ENCODE measurements around the gene NTM. TPM values are rescaled to one million over a fixed set of nuclear protein-coding genes. Genes with fewer than 3 reads are reported as not detected.

Gene NTM
- total RNA-seq, 1 donor from 2014 or later: not detected

- intact Hi-C loops (cut with micrococcal nuclease): no loop called here
- Mint-ChIP-seq H3K27ac (no peak overlapping the region), H3K4me1 (no peaks in the 10 kb centered on the region), H3K27me3 (no peaks in the 10 kb centered on the region), H3K4me3 (no peak overlapping the region), H3K36me3 (ENCODE audit: low read depth) (no peaks in the 10 kb centered on the region), H3K9me3 (no peaks in the 10 kb centered on the region)
- DNase-seq: no peak
- no peak for ATAC-seq (ENCODE audit: low read depth)
- ChIA-PET POLR2A (no interaction called here), CTCF (no interaction called here)
- TF ChIP-seq, protein P1, sequence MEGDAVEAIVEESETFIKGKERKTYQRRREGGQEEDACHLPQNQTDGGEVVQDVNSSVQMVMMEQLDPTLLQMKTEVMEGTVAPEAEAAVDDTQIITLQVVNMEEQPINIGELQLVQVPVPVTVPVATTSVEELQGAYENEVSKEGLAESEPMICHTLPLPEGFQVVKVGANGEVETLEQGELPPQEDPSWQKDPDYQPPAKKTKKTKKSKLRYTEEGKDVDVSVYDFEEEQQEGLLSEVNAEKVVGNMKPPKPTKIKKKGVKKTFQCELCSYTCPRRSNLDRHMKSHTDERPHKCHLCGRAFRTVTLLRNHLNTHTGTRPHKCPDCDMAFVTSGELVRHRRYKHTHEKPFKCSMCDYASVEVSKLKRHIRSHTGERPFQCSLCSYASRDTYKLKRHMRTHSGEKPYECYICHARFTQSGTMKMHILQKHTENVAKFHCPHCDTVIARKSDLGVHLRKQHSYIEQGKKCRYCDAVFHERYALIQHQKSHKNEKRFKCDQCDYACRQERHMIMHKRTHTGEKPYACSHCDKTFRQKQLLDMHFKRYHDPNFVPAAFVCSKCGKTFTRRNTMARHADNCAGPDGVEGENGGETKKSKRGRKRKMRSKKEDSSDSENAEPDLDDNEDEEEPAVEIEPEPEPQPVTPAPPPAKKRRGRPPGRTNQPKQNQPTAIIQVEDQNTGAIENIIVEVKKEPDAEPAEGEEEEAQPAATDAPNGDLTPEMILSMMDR (IDR thresholded peaks at IDR 0.05): no peak
These were observed 729.3 kb downstream of the NTM start for GRCh38 chr11:132099692-132100091.

GRCh38 chr11:132100583-132100982 lies 730.2 kb downstream of the NTM start:
- DNase-seq (no peak), ATAC-seq (ENCODE audit: low read depth) (no peak)
- intact Hi-C loops (cut with micrococcal nuclease): no loop called here
- Mint-ChIP-seq H3K27me3 (no peaks in the 10 kb centered on the region), H3K27ac (no peak overlapping the region), H3K4me1 (no peaks in the 10 kb centered on the region), H3K36me3 (ENCODE audit: low read depth) (no peaks in the 10 kb centered on the region), H3K4me3 (no peak overlapping the region), H3K9me3 (no peaks in the 10 kb centered on the region)
- TF ChIP-seq, protein P1 (IDR thresholded peaks at IDR 0.05): no peak
- POLR2A ChIA-PET: no interaction called here
- CTCF ChIA-PET: no interaction called here

- ATAC-seq (ENCODE audit: low read depth) (no peak), DNase-seq (no peak)
- Mint-ChIP-seq H3K27ac (no peak overlapping the region), H3K9me3 (no peaks in the 10 kb centered on the region), H3K27me3 (no peaks in the 10 kb centered on the region), H3K4me3 (no peak overlapping the region), H3K36me3 (ENCODE audit: low read depth) (no peaks in the 10 kb centered on the region), H3K4me1 (no peaks in the 10 kb centered on the region)
- TF ChIP-seq, protein P1 (IDR thresholded peaks at IDR 0.05): no peak
- intact Hi-C loops (cut with micrococcal nuclease): no loop called here
- ChIA-PET POLR2A (no interaction called here), CTCF (no interaction called here)
These were observed 731.5 kb downstream of the NTM start for GRCh38 chr11:132101881-132102280.

DNA sequence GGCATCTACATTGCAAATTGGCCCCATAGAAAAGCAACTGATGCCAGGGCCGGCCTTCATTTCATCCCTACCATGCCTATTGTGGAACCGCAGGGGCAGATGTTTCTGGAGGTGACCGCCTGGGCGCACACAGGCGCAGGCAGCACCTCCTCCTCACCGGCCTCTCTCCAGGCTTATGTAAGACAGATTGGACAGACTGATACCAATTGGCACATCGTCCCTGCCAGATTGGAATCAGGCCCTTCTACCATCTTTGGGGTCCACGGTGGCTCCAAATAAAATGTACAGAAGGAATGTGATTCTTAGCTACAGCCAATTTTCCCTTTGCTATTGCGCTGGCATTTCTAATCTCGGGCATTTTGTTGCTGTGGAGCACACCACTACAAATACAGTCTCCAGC lies 732.6 kb downstream of the NTM start:
- no peaks in the 10 kb centered on the region for H3K4me1 Mint-ChIP-seq
- ATAC-seq (ENCODE audit: low read depth) (no peak), DNase-seq (no peak)
- TF ChIP-seq, protein P1 (IDR thresholded peaks at IDR 0.05): no peak
- no peaks in the 10 kb centered on the region for H3K9me3 Mint-ChIP-seq
- no peak overlapping the region for H3K27ac Mint-ChIP-seq
- H3K4me3 Mint-ChIP-seq: no peak overlapping the region
- intact Hi-C loops (cut with micrococcal nuclease): no loop called here
- H3K27me3 Mint-ChIP-seq: no peaks in the 10 kb centered on the region
- no peaks in the 10 kb centered on the region for H3K36me3 Mint-ChIP-seq (ENCODE audit: low read depth)
- ChIA-PET POLR2A (no interaction called here), CTCF (no interaction called here)

GRCh38 chr11:132106096-132106982 lies 735.9 kb downstream of the NTM start:
- ATAC-seq (ENCODE audit: low read depth) (no peak), DNase-seq (no peak)
- ChIA-PET CTCF (no interaction called here), POLR2A (no interaction called here)
- intact Hi-C loops (cut with micrococcal nuclease): no loop called here
- no peaks in the 10 kb centered on the region for H3K27me3 Mint-ChIP-seq
- no peaks in the 10 kb centered on the region for H3K36me3 Mint-ChIP-seq (ENCODE audit: low read depth)
- no peak overlapping the region for H3K27ac Mint-ChIP-seq
- H3K4me1 Mint-ChIP-seq: no peaks in the 10 kb centered on the region
- TF ChIP-seq, protein P1 (IDR thresholded peaks at IDR 0.05): no peak
- H3K4me3 Mint-ChIP-seq: no peak overlapping the region
- peaks cover 6% of the 10 kb centered on the region for H3K9me3 Mint-ChIP-seq
